ENCODE results near the gene GALNT2. TPM values are rescaled to one million over a fixed set of nuclear protein-coding genes. Genes with fewer than 3 reads are reported as not detected.

Gene GALNT2
- total and polyA plus RNA-seq, 10 of the 15 experiments (the other 5 are each of a cell fraction or from before 2014, with no cell fraction given) = 0.52 to 27.7 (median 16.3) TPM

DNA sequence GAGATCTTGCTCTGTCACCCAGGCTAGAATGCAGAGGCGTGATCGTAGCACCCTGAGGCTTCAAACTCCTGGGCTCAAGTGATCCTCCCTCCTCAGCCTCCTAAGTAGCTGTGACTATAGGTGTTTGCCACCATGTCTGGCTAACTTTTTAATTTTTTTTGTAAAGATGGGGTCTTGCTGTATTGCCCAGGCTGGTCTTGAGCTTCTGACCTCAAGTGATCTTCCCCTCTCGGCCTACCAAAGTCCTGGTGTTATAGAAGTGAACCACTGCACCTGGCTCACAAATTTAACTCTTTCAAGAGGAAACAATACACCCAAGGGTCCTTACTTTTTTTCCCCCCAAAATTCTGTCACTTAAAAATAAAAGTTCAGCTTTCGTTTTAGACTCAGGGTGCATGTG, 62.3 kb downstream of the GALNT2 start:
- intact Hi-C loops (cut with micrococcal nuclease; ENCODE audit: unreplicated experiment) = no loop called here
- ChIA-PET POLR2A (no interaction called here), CTCF (interaction anchor here (1.2 to 3.1 kb wide), 2 partner anchors 12 to 38 kb away, joined by 3 to 10 read pairs; no protein-coding TSS in a partner anchor), SMC1A (ENCODE audit: uncharacterized antibody, unreplicated experiment) (interaction anchor here (1.4 to 2.1 kb wide), 3 partner anchors 16 to 40 kb away, joined by 3 to 5 read pairs (median 4); no protein-coding TSS in a partner anchor), RAD21 (ENCODE audit: unreplicated experiment) (interaction anchor here (0.8 to 2.0 kb wide), 2 partner anchors 17 to 19 kb away, joined by 4 to 5 read pairs; no protein-coding TSS in a partner anchor)
- ATAC-seq = no peak
- in situ Hi-C loops (cut with MboI) = no loop called here
- no peak overlapping the region for H2AFZ ChIP-seq (ENCODE audit: control insufficient read depth, low read depth, low read length)
- H3K4me2 ChIP-seq (ENCODE audit: control insufficient read depth, insufficient read depth) = no peak overlapping the region
- H3K9ac ChIP-seq (ENCODE audit: control insufficient read depth, insufficient read depth, low read length) = no peak overlapping the region
- no peak for DNase-seq (ENCODE audit: low read depth, low spot score)
- 97% methylated on average over 4 of the region's 4 CpGs for WGBS (ENCODE audit: insufficient coverage, insufficient replicate concordance, low lambda C conversion rate, missing lambda C conversion rate)
- no TSS peak for BruUV-seq (replicated peaks)
- H3K9me3 ChIP-seq (replicated peaks; ENCODE audit: control insufficient read depth, insufficient read depth, low read length) = no peaks in the 10 kb centered on the region
- peaks cover 26% of the 10 kb centered on the region for H3K4me1 ChIP-seq (ENCODE audit: control insufficient read depth, insufficient read depth, low read length)
- H3K4me3 ChIP-seq = no peak overlapping the region
- H3K36me3 ChIP-seq (ENCODE audit: control insufficient read depth in 2 of 2, insufficient read depth in 2 of 2, low read length in 1 of 2) = no peaks in the 10 kb centered on the region; a peak in 2 of 4 replicates
- no peaks in the 10 kb centered on the region; the same call in 1 of the 2 replicates for H4K20me1 ChIP-seq (ENCODE audit: control insufficient read depth, insufficient read depth)
- peaks cover 24% of the 10 kb centered on the region for H3K79me2 ChIP-seq (ENCODE audit: control insufficient read depth, insufficient read depth, low read length)
- no peaks in the 10 kb centered on the region for H3K27me3 ChIP-seq (replicated peaks in 1 of 2; ENCODE audit: control insufficient read depth in 2 of 2, insufficient read depth in 2 of 2, low read length in 1 of 2)
- H3K27ac ChIP-seq (ENCODE audit: control insufficient read depth, insufficient read depth) = no peak overlapping the region
- no peak for FAIRE-seq
- TF ChIP-seq ZNF622 (IDR thresholded peaks at IDR 0.05) (no peak), ZSCAN29 (IDR thresholded peaks at IDR 0.05) (no peak), FOXM1 (IDR thresholded peaks at IDR 0.05; ENCODE audit: low read depth, low read length) (no peak), MTA2 (IDR thresholded peaks at IDR 0.05; ENCODE audit: low read depth) (no peak), EZH2 (IDR thresholded peaks at IDR 0.05; ENCODE audit: borderline replicate concordance, control insufficient read depth, low read depth, low read length) (no peak), NR2C2 (IDR thresholded peaks at IDR 0.05; ENCODE audit: borderline replicate concordance, control insufficient read depth, insufficient read length, low read depth) (no peak), POLR2A (IDR thresholded peaks at IDR 0.05; ENCODE audit: low read depth, low read length) (no peak), CEBPB (IDR thresholded peaks at IDR 0.05; ENCODE audit: borderline replicate concordance in 1 of 2, low read depth in 2 of 2, low read length in 2 of 2) (no peak), FOS (IDR thresholded peaks at IDR 0.05; ENCODE audit: borderline replicate concordance, extremely low read depth, insufficient read length) (no peak), KDM1A (IDR thresholded peaks at IDR 0.05; ENCODE audit: borderline replicate concordance) (no peak), SUZ12 (IDR thresholded peaks at IDR 0.05; ENCODE audit: unreplicated experiment) (no peak), ZNF274 (IDR thresholded peaks at IDR 0.05; ENCODE audit: insufficient read depth, insufficient read length) (no peak), MTA3 (IDR thresholded peaks at IDR 0.05; ENCODE audit: borderline replicate concordance, low read length) (no peak), SIN3A (IDR thresholded peaks at IDR 0.05; ENCODE audit: low read depth, low read length) (no peak)
- TF ChIP-seq, protein P1, sequence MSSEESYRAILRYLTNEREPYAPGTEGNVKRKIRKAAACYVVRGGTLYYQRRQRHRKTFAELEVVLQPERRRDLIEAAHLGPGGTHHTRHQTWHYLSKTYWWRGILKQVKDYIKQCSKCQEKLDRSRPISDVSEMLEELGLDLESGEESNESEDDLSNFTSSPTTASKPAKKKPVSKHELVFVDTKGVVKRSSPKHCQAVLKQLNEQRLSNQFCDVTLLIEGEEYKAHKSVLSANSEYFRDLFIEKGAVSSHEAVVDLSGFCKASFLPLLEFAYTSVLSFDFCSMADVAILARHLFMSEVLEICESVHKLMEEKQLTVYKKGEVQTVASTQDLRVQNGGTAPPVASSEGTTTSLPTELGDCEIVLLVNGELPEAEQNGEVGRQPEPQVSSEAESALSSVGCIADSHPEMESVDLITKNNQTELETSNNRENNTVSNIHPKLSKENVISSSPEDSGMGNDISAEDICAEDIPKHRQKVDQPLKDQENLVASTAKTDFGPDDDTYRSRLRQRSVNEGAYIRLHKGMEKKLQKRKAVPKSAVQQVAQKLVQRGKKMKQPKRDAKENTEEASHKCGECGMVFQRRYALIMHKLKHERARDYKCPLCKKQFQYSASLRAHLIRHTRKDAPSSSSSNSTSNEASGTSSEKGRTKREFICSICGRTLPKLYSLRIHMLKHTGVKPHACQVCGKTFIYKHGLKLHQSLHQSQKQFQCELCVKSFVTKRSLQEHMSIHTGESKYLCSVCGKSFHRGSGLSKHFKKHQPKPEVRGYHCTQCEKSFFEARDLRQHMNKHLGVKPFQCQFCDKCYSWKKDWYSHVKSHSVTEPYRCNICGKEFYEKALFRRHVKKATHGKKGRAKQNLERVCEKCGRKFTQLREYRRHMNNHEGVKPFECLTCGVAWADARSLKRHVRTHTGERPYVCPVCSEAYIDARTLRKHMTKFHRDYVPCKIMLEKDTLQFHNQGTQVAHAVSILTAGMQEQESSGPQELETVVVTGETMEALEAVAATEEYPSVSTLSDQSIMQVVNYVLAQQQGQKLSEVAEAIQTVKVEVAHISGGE (CRISPR knock-in tag; IDR thresholded peaks at IDR 0.05) = no peak
- TF ChIP-seq, protein P2, sequence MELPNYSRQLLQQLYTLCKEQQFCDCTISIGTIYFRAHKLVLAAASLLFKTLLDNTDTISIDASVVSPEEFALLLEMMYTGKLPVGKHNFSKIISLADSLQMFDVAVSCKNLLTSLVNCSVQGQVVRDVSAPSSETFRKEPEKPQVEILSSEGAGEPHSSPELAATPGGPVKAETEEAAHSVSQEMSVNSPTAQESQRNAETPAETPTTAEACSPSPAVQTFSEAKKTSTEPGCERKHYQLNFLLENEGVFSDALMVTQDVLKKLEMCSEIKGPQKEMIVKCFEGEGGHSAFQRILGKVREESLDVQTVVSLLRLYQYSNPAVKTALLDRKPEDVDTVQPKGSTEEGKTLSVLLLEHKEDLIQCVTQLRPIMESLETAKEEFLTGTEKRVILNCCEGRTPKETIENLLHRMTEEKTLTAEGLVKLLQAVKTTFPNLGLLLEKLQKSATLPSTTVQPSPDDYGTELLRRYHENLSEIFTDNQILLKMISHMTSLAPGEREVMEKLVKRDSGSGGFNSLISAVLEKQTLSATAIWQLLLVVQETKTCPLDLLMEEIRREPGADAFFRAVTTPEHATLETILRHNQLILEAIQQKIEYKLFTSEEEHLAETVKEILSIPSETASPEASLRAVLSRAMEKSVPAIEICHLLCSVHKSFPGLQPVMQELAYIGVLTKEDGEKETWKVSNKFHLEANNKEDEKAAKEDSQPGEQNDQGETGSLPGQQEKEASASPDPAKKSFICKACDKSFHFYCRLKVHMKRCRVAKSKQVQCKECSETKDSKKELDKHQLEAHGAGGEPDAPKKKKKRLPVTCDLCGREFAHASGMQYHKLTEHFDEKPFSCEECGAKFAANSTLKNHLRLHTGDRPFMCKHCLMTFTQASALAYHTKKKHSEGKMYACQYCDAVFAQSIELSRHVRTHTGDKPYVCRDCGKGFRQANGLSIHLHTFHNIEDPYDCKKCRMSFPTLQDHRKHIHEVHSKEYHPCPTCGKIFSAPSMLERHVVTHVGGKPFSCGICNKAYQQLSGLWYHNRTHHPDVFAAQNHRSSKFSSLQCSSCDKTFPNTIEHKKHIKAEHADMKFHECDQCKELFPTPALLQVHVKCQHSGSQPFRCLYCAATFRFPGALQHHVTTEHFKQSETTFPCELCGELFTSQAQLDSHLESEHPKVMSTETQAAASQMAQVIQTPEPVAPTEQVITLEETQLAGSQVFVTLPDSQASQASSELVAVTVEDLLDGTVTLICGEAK (IDR thresholded peaks at IDR 0.05; ENCODE audit: borderline replicate concordance) = no peak
